Epithelial cell of prostate (primary cell): ENCODE measurements around the gene GTF2A1L.
"Not testable (repeated sequence)": the region's sequence is repeated elsewhere in the genome, so short reads cannot be mapped to it uniquely, and the experiment has no call there.

Experiments
- DNase-seq: peaks from one replicate; pipeline ENCODE4 v3.0.0-alpha.2; 2011; ENCODE audit warnings: low read depth, low spot score
- H3K27ac ChIP-seq: fragments of 450-650 bp; 2 replicates; pipeline ENCODE4 v1.5.1; 2017; ENCODE audit warnings: mild to moderate bottlenecking

The GTF2A1L gene

GRCh38 chr2:48605482-48606175 lies 12.0 kb upstream of the GTF2A1L start:
- H3K27ac ChIP-seq: no peak overlapping the region
- DNase-seq: no peak

- peak overlapping the region; percentile 10 for H3K27ac ChIP-seq
- peak; percentile 85 for DNase-seq
These were observed 10.2 kb upstream of the GTF2A1L start for GRCh38 chr2:48607307-48608014.

DNA sequence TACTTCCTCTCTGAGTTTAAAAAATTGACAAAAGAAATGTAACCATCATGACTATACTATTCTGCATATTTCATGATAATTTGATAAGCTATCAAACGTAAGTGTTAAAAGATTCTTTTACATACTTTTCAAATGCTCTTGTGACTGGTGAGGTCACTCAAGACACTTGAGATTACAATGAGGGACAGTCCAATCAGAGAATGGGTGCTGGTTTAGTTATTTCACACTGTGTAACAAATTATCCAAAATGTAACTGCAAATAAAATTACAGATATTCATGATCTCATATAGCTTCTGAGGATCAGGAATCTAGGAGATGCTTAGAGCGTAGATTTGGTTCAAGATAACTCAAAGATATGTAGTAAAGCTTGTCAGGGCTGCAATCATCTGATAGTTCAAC lies 4.4 kb upstream of the GTF2A1L start:
- no peak for DNase-seq
- no peak overlapping the region for H3K27ac ChIP-seq

- not testable (repeated sequence) for DNase-seq, H3K27ac ChIP-seq
These were observed 3.1 kb upstream of the GTF2A1L start for GRCh38 chr2:48614581-48614980.

DNA sequence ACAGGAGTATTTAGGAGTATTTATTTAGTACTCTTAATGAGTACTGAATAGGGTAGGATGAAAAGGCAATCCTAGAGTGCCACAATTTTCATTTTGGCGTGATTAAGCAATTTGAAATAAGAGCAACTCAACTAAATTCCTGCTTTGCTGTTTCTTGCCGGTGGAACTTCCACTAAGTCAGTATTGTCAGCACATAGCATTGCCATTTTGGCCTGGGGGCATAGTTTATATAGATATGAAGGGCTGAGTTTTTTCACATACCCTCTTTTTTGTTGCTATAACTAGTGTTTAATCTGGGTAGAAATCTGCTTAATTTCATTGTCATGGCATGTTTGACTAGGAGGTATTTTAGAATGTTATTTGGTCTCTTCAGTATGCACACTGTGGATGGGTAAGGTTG lies 1.9 kb downstream of the GTF2A1L start:
- H3K27ac ChIP-seq: no peak overlapping the region
- DNase-seq: no peak

DNA sequence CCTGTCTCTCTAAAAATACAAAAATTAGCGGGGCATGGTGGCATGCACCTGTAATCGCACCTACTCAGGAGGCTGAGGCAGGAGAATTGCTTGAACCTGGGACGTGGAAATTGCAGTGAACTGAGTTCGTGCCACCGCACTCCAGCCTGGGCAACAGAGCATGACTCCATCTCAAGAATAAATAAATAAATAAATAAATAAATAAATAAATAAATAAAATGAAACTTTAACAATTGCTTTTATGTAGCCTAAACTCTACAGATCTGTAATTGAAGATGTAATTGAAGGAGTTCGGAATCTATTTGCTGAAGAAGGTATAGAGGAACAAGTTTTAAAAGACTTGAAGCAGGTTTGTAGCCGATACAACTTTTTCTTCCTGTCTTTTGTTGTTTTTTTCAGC lies 2.9 kb downstream of the GTF2A1L start:
- H3K27ac ChIP-seq: no peak overlapping the region
- DNase-seq: no peak

- not testable (repeated sequence) for DNase-seq, H3K27ac ChIP-seq
These were observed 5.0 kb downstream of the GTF2A1L start for GRCh38 chr2:48622691-48623090.

DNA sequence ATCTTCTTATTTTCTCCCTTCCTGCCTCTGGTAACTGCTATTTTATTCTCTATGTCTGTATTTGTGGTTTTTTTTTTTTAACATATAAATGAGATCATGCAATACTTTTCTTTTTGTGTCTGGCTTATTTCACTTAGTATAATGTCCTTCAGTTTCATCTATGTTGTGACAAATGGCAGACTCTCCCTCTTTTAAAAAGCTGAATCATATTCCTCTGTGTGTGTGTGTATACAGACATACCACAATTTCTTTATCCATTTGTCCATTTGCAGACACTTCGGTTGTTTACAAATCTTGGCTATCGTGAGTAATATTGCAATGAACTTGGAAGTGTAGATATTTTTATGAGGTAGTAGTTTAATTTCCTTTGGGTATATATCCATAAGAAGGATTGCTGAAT lies 7.0 kb downstream of the GTF2A1L start:
- DNase-seq: no peak
- H3K27ac ChIP-seq: no peak overlapping the region

DNA sequence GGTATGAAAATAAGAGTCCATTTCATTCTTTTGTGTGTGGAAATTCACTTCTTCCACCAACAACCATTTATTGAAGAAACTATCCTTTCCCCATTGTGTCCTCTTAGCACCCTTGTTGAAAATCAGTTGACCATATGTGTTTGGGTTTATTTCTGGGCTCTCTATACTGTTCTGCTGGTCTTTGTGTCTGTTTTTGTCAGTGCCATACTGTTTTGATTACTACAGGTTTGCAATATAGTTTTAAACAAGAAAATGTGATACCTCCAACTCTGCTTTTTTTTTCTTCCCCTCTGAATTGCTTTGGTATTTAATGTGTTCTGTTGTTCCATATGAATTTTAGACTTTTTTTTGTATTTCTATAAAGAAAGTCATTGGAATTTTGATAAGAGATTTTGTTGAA lies 8.4 kb downstream of the GTF2A1L start:
- DNase-seq: no peak
- H3K27ac ChIP-seq: no peak overlapping the region

DNA sequence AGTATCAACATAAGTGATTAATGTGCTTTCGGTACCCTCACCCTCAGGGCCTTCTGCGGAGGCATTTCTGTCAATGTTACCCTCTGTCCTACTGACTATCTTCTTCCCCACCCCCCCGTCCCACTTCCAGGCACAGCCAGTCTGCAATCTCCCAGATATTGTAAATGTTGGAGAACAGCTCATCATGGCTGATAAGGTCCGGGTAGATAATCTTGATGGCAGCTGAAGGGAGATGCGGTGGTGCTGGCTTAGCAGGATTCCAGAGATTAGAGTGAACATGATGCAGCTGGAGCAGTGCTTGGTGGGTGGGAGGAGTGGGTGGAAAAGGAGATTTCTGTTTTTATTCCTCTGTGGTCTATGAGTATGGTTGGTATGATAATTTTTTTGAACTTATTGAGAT lies 15.5 kb downstream of the GTF2A1L start:
- DNase-seq: no peak
- no peak overlapping the region for H3K27ac ChIP-seq

DNA sequence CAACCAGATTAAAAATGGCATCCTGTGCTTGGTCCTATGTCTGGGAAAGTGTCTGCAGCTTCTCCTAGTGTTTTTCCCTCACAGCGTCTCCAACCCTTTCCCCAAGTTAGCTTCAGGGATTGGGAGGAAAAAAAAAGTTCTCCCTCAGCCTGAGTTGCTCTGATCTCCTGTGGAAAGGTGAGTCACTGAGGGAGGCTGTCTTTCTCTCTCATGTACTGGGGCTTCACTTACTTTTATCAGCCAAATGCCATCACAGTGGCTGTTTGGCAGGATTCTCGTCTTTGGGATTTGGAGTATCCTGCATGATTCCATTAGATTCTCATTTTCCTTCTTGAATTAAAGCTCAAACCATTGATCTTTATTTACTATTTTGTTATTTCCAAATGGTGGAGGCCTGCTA lies 18.1 kb downstream of the GTF2A1L start:
- no peak overlapping the region for H3K27ac ChIP-seq
- DNase-seq: no peak

DNA sequence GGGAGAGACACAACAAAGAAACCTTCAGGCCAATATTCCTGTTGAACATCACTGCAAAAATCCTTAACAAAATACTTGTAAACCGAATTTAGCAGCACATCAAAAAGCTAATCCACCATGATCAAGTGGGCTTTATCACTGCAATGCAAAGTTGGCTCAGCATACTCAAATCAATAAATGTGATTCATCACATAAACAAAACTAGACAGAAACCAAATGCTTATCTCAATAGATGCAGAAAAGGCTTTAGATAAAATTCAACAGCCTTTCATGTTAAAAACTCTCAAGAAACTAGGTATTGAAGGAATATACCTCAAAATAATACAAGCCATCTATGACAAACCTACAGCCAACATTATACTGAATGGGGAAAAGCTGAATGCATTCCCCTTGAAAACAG lies 20.6 kb downstream of the GTF2A1L start:
- no peak overlapping the region for H3K27ac ChIP-seq
- no peak for DNase-seq

DNA sequence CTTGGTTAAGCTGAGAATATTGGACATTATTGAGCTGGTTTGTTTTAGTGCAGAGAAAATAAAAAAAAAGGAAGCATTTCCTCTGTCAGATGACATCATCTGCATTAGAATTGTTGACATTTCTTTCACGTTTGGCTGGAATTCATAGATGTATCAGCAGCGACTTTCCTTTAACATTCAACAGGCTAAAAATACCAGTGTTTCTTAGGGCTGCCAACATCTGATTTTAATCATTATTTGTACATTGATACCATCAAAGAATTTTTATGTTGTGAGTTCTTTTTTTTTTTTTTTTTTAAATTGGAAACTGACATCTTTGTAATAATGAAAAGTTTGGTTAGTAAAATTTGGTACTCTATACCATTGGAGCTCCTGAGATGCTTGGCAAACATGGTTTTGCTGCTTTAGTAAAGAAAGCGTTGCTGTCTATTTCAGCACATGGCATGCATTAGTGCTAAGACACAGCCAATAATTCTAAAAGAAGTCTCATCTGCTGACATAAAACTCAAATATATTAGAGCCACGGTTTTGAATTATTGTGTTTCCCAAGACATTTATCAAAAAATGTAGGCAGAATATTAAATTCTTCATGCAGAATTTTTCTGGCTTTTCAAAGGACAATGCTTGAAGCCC lies 33.6 kb downstream of the GTF2A1L start:
- no peak overlapping the region for H3K27ac ChIP-seq
- no peak for DNase-seq

DNA sequence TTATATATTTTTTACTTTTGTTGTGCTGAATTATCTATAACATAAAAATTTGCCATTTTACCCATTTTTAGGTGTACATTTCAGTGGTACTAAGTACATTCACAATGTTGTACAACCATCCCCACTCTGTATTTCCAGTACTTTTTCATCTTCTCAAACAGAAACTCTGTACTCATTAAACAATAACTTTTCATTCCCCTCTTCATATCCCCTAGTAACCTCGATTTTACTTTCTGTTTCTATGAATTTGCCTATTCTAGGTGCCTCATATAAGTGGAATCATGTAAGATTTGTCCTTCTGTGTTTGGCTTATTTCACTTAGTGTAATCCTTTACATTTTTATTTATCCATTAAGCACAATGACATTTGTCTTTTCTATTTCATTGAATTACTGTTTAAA lies 51.3 kb downstream of the GTF2A1L start:
- DNase-seq: no peak
- no peak overlapping the region for H3K27ac ChIP-seq

DNA sequence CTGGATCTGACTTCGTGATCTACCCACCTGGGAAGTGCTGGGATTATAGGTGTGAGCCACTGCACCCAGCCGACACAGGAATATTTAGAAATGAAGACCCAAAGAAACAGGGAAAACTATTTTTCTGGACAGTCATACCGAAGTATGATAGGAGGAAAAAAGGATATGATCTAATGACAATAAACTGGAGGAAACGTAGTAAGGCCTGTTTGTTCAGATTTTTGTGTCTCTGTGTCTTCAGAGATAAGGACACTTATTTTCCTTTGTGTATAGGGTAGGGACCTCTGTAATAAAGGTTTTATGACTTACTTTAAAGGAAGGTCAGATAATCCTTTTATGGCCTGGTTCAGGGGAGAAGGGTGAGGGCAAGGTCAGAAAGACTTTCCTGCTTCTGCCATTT lies 55.9 kb downstream of the GTF2A1L start:
- H3K27ac ChIP-seq: no peak overlapping the region
- DNase-seq: no peak

- no peak overlapping the region for H3K27ac ChIP-seq
- no peak for DNase-seq
These were observed 57.3 kb downstream of the GTF2A1L start for GRCh38 chr2:48674933-48675332.

DNA sequence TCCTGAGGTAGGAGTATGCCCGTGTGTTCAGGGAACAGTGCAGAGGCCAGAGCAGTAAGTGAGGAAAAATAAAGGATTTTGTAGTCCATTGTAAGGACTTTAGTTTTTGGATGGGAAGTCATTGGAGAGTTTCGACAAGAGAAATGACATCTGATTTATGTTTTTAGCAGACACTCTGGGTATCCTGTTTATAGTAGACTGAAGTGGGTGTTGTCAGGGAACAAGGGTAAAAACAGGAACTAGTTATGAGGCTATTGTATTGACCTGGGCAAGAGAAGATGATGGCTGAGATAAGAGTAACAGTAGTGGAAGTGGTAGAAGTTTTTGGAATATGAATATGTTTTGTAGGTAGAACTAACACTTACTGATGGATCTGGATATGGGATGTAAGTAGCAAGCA lies 59.8 kb downstream of the GTF2A1L start:
- no peak overlapping the region for H3K27ac ChIP-seq
- no peak for DNase-seq

- no peak overlapping the region for H3K27ac ChIP-seq
- no peak for DNase-seq
These were observed 67.5 kb downstream of the GTF2A1L start for GRCh38 chr2:48685126-48685525.

GRCh38 chr2:48691935-48692691 lies 74.5 kb downstream of the GTF2A1L start:
- DNase-seq: no peak

DNA sequence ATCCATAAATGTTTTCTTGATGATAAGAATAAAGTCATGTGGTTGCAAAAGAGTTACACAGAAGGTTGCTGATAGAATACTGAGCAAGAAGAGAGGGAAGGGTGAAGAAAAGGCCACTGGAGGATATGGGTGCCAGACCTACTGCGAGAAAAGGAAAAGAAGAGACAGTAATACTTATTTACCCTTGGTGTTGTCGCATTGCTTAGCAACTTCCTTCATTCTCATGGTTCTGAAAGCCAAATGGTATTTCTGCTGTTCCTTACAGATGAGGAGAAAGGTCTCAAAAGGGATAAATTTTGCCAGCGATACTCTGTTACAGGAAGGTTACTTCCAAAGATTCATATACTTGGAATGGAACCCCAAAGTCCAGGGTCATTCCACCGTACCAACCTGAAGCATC lies 75.4 kb downstream of the GTF2A1L start:
- no peak for DNase-seq
- no peak overlapping the region for H3K27ac ChIP-seq

More at GRCh38 chr2:48691935-48692691, 74.5 kb downstream of the GTF2A1L start:
- no peak overlapping the region for H3K27ac ChIP-seq

DNA sequence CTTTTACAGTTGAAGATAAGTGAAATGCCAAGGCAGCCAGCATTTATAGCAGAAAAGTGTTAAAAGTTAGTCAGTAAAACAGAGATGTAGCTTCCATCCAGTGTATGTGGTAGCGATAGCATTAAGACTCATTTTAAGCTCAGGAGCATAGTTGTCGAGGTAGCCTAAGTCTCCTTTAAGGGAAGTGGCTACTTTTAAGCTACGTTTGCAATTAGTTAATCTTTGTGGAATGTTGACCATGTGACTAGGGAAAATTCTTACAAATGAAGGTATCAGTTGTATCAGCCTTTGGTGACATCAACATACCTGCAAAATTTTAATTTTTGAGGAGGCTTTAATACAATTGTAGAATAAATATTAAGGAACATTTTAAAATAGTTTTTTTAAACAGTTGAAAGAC lies 76.0 kb downstream of the GTF2A1L start:
- no peak for DNase-seq
- H3K27ac ChIP-seq: peak overlapping the region; percentile 50
